ENCODE data around the gene ZNF516.

GRCh38 chr18:76484749-76485387 is 10.2 kb downstream of the ZNF516 start:
- TF ChIP-seq KLF1 (tag by site-specific recombination; IDR thresholded peaks at IDR 0.05) (no peak), CTCF (tag by site-specific recombination; IDR thresholded peaks at IDR 0.05) (no peak)

Measured in HEK293 (cell line).